WI38 (cell line): ENCODE measurements around the gene ARL6IP4.
"Not testable (repeated sequence)": the region's sequence is repeated elsewhere in the genome, so short reads cannot be mapped to it uniquely, and the experiment has no call there.

Experiments used
- H3K4me3 ChIP-seq: 2 replicates; pipeline ENCODE4 v1.5.1; 2011; ENCODE audit warnings: low read depth, mild to moderate bottlenecking, control low read depth, low read length
- CTCF ChIP-seq: IDR thresholded peaks from 2 replicates; pipeline ENCODE4 v1.5.1; 2012; ENCODE audit warnings: low read depth, mild to moderate bottlenecking, control low read depth, low read length

ARL6IP4 gene

GRCh38 chr12:122980183-122981035, at the start of gene ARL6IP4:
Gene ARL6IP4, plus strand, starts transcription at chr12:122980681. Its CDS starts 459 bp downstream, at chr12:122981140.
- TF ChIP-seq CTCF, result no peak
- peak within 1 kb of the TSS; percentile 84 for H3K4me3 ChIP-seq

- H3K4me3 ChIP-seq, result no peak overlapping the region
- no peak for TF ChIP-seq CTCF
These were observed 48.3 kb upstream of the ARL6IP4 start for GRCh38 chr12:122932207-122932606.

GRCh38 chr12:122934722-122935121, 45.8 kb upstream of the ARL6IP4 start:
- no peak overlapping the region for H3K4me3 ChIP-seq
- TF ChIP-seq CTCF, result no peak

GRCh38 chr12:122935318-122935717, 45.2 kb upstream of the ARL6IP4 start:
- H3K4me3 ChIP-seq, result no peak overlapping the region
- no peak for TF ChIP-seq CTCF

- no peak overlapping the region for H3K4me3 ChIP-seq
- TF ChIP-seq CTCF, result no peak
These were observed 42.8 kb upstream of the ARL6IP4 start for GRCh38 chr12:122937622-122938091.

- H3K4me3 ChIP-seq, result no peak overlapping the region
- TF ChIP-seq CTCF, result no peak
These were observed 41.4 kb upstream of the ARL6IP4 start for GRCh38 chr12:122939125-122939524.

GRCh38 chr12:122941351-122941750, 39.1 kb upstream of the ARL6IP4 start:
- not testable (repeated sequence) for H3K4me3 ChIP-seq
